Measurements from ENCODE around the gene APBA1. TPM values are rescaled to one million over a fixed set of nuclear protein-coding genes. Genes with fewer than 3 reads are reported as not detected.

APBA1 gene
- polyA plus RNA-seq, 1 donor (not counting 4 experiments of a cell fraction or from before 2014, with no cell fraction given): 0.66 TPM

GRCh38 chr9:69391487-69391886 lies 280.7 kb downstream of the APBA1 start:
- H3K9ac ChIP-seq (ENCODE audit: control insufficient read depth, extremely low read depth, insufficient read depth, low read length): no peak overlapping the region
- H3K9me1 ChIP-seq (ENCODE audit: control insufficient read depth, extremely low read depth, insufficient read depth, low read length): no peaks in the 10 kb centered on the region
- H3K27me3 ChIP-seq (ENCODE audit: control insufficient read depth, extremely low read depth, insufficient read depth, low read length): peaks cover 3% of the 10 kb centered on the region
- no peaks in the 10 kb centered on the region for H3K36me3 ChIP-seq (ENCODE audit: control insufficient read depth in 2 of 2, extremely low read depth in 1 of 2, insufficient read depth in 2 of 2, low read length in 2 of 2)
- dilution Hi-C loops (cut with MboI; ENCODE audit: extremely low pct_ligation_motif_present, low sequenced_read_pairs): no loop called here
- H3K4me3 ChIP-seq (ENCODE audit: control insufficient read depth in 2 of 3, extremely low read depth in 1 of 3, insufficient read depth in 2 of 3, low read depth in 1 of 3, low read length in 3 of 3): no peak overlapping the region
- no peaks in the 10 kb centered on the region for H3K79me2 ChIP-seq (ENCODE audit: control insufficient read depth, insufficient read depth, low read length)
- H2AFZ ChIP-seq (ENCODE audit: control insufficient read depth, low read length): no peak overlapping the region
- H3K9me3 ChIP-seq (ENCODE audit: control insufficient read depth, low read depth, low read length): no peaks in the 10 kb centered on the region
- H3K4me2 ChIP-seq (ENCODE audit: control insufficient read depth, extremely low read depth, insufficient read depth, low read depth, low read length): no peak overlapping the region
- H3K27ac ChIP-seq (ENCODE audit: control insufficient read depth, insufficient read depth, low read length): no peak overlapping the region
- H4K20me1 ChIP-seq (ENCODE audit: control insufficient read depth, extremely low read depth, insufficient read depth, low read length): no peaks in the 10 kb centered on the region
- no peak for FAIRE-seq
- TF ChIP-seq EZH2 (IDR thresholded peaks at IDR 0.05; ENCODE audit: low read length) (no peak), CTCF (optimal IDR thresholded peaks at IDR 0.05 in 1 of 3, IDR thresholded peaks at IDR 0.05 in 1 of 3, conservative IDR thresholded peaks at IDR 0.05 in 1 of 3; ENCODE audit: extremely low read depth in 1 of 3, insufficient read depth in 2 of 3, low read length in 3 of 3) (no peak)
- DNase-seq (ENCODE audit: low read depth, low spot score): no peak
- no peaks in the 10 kb centered on the region for H3K4me1 ChIP-seq (ENCODE audit: control insufficient read depth, extremely low read depth, insufficient read depth, low read length)

DNA sequence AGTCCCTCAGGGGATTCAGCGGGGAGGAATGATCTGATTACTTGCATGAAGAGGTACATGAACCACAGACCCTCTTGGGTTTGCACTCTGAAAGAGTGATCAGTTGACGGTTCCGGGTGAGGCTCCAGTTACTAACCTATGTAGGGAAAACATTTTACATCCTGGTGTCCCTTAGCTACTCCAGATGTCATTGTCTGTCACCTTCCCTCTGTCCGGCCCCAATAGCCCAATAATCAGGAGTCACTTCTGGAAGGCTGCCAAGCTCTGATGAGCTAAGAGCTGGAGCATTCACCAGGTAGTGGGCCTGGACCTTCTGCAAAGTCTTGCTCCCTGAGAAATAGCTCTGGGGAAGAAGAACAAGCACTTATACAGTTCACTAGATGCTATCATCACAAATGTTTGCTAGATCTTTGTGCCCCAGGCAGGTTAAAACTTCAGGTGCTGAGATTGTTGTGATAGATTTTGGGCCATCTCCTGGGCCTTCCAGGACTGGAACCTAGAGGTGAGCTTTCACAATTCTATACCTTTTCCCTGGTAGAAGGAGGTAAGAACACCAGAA lies 282.7 kb downstream of the APBA1 start:
- H3K9ac ChIP-seq (ENCODE audit: control insufficient read depth, extremely low read depth, insufficient read depth, low read length): no peak overlapping the region
- H3K27ac ChIP-seq (ENCODE audit: control insufficient read depth, insufficient read depth, low read length): no peak overlapping the region
- H3K79me2 ChIP-seq (ENCODE audit: control insufficient read depth, insufficient read depth, low read length): no peaks in the 10 kb centered on the region
- no peaks in the 10 kb centered on the region for H3K9me1 ChIP-seq (ENCODE audit: control insufficient read depth, extremely low read depth, insufficient read depth, low read length)
- dilution Hi-C loops (cut with MboI; ENCODE audit: extremely low pct_ligation_motif_present, low sequenced_read_pairs): no loop called here
- DNase-seq (ENCODE audit: low read depth, low spot score) (no peak), FAIRE-seq (no peak)
- H2AFZ ChIP-seq (ENCODE audit: control insufficient read depth, low read length): no peak overlapping the region
- no peaks in the 10 kb centered on the region for H3K9me3 ChIP-seq (ENCODE audit: control insufficient read depth, low read depth, low read length)
- TF ChIP-seq EZH2 (IDR thresholded peaks at IDR 0.05; ENCODE audit: low read length) (no peak), CTCF (optimal IDR thresholded peaks at IDR 0.05 in 1 of 3, IDR thresholded peaks at IDR 0.05 in 1 of 3, conservative IDR thresholded peaks at IDR 0.05 in 1 of 3; ENCODE audit: extremely low read depth in 1 of 3, insufficient read depth in 2 of 3, low read length in 3 of 3) (no peak)
- H3K36me3 ChIP-seq (ENCODE audit: control insufficient read depth in 2 of 2, extremely low read depth in 1 of 2, insufficient read depth in 2 of 2, low read length in 2 of 2): no peaks in the 10 kb centered on the region
- H3K4me3 ChIP-seq (ENCODE audit: control insufficient read depth in 2 of 3, extremely low read depth in 1 of 3, insufficient read depth in 2 of 3, low read depth in 1 of 3, low read length in 3 of 3): no peak overlapping the region
- H3K27me3 ChIP-seq (ENCODE audit: control insufficient read depth, extremely low read depth, insufficient read depth, low read length): no peaks in the 10 kb centered on the region
- H3K4me2 ChIP-seq (ENCODE audit: control insufficient read depth, extremely low read depth, insufficient read depth, low read depth, low read length): no peak overlapping the region
- H3K4me1 ChIP-seq (ENCODE audit: control insufficient read depth, extremely low read depth, insufficient read depth, low read length): no peaks in the 10 kb centered on the region
- H4K20me1 ChIP-seq (ENCODE audit: control insufficient read depth, extremely low read depth, insufficient read depth, low read length): no peaks in the 10 kb centered on the region

Measured in keratinocyte (primary cell).